Skin of body (tissue), 2 donors: ENCODE results near the gene FBXL20. TPM values are rescaled to one million over a fixed set of nuclear protein-coding genes. Genes with fewer than 3 reads are reported as not detected.
"Not testable (repeated sequence)": the region's sequence is repeated elsewhere in the genome, so short reads cannot be mapped to it uniquely, and the experiment has no call there.

Source experiments
- DNase-seq: peaks from one replicate; lab custom pipeline; 2025; lab: John Stamatoyannopoulos, UW
- total RNA-seq: library from RNA; depleted of rRNA; stranded (reverse); fragments of >200 nt; gene quantifications from one replicate; pipeline ENCODE4 v1.2.3, GENCODE V29; 2014

Gene FBXL20
- total RNA-seq, 1 donor from 2014 or later, result 14.2 TPM

DNA sequence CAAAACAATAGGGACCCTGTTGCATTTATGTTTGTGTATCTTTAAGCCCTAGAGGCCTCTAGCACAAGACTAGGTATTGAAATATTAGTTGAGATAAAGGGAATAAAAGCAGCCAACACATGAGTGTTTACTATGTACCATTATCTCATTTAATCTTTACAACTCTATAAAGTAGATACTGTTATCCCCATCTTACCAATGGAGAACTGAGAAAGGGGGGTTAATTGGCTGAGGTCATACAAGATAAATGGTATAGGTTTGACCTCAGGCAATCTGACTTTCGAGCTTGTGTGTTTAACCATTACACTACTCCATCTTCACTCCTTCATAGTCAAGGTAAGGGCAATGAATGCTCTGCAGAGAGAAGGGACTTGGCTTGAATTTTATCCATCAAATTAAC lies 149.4 kb downstream of the FBXL20 start:
- no peak for DNase-seq

- not testable (repeated sequence) for DNase-seq
Observed at GRCh38 chr17:39250076-39250475, 151.3 kb downstream of the FBXL20 start.

- no peak for DNase-seq
Observed at GRCh38 chr17:39246274-39246673, 155.2 kb downstream of the FBXL20 start.

- DNase-seq, result peak; percentile 54
Observed at GRCh38 chr17:39244600-39245570, 156.5 kb downstream of the FBXL20 start.

DNA sequence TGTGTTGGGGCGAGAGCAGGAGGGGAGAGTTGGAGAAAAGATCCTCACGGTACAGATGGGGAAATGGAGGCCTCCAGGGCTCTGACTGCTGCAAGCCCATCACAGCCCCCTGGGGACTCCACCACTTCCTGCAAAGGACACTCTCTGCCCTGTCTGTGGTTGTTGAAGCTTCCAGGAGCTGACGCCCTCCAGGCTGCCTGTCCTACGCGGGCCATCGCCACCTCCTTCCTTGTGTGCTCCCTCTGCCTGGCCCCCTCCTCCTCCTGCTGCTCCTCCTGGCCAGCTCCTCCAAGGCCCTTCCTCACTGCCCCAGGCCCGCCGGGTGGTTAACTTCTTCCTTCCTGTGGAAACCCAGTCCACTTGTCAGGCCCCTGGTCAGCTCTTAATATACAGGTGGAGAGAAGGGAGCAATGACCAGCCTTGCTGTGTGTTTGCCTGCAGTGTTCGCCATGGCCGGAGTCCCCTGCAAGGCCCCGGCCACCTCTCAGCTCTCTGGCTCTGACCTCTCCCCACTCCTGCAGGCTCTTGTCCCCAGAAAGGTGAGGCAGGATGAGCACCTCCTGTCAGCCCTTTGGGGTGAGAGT lies 157.3 kb downstream of the FBXL20 start:
- DNase-seq, result no peak

GRCh38 chr17:39243155-39243554 lies 158.3 kb downstream of the FBXL20 start:
- no peak for DNase-seq

- no peak for DNase-seq
Observed at GRCh38 chr17:39240631-39241030, 160.8 kb downstream of the FBXL20 start.

- no peak for DNase-seq
Observed at GRCh38 chr17:39239640-39240314, 161.6 kb downstream of the FBXL20 start.

DNA sequence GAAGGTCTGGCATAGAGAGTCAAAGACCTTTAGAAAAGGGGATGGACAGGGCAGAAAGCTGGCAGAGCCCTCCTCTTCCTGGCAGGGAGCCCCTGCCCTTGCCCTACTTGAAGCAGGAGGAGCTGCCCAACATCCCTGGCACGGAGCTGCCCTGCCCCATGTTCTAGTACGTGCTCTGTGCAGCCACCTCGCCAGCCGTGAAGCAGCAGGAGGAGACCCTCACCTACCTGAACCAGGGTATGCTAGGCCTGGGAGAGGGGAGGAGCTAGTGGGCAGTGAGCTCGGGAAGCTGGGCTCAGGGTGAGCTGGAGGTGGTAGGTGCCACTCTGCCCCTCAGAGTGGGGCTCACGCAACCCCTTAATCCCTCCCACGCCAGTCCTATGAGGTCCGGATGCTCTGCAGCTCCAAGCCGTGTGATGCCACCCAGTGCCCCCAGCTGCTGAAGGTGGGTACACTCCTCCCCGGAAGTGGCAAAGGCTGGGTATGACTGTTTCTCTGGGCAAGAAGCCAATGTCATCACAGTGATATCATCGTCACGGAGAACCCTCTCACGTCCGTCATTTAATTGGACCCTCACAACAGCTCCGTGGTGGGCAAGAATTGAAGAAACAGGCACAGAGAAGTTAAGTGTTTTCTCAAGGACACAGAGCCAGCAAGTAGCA lies 163.0 kb downstream of the FBXL20 start:
- no peak for DNase-seq

GRCh38 chr17:39237586-39237985 lies 163.8 kb downstream of the FBXL20 start:
- no peak for DNase-seq

DNA sequence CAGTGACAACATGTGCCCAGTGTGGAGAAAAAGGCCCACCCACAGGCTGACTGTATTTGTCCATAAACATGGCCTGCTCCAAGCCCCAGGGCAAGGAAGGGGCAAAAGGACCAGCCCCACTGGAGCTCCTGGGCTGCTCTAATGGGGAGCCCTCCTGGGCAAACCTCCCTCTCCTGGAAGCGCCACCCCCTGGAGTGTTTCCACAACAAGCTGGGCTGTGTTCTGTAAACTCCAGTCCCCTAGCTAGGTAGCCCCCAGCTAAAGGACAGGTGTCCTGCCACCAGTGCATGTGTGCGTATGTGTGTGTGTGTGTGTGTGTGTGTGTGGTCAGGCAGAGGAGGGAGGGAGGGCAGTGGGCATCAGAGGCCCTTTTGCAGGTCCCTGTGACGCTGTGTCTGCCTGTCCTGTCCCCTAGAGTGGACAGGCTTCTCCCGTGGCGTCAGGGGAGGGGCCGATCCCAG lies 164.4 kb downstream of the FBXL20 start:
- no peak for DNase-seq

DNA sequence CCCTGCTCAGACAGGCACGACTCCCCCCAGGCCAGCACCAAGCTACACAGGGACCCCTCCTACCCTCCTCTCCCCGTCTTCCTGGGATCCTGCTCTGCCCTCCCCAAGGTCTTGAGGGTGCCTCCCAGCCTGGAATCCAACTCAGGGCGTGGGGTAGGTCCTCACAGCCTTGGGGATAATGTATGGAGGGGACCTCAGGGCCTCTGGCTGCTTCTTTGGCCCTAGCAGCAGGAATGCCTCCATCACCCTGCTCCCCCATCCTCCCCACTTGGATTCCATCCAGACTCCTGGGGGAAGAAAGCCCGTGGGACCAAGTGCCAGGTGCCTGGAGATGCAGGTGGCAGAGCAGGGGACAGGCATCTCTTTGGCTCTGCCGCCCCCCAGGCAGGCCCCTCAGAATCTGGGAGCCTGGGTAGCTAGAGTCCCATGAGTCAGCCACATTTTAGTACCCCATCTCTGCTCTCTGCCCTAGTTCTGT lies 164.9 kb downstream of the FBXL20 start:
- DNase-seq, result no peak

DNA sequence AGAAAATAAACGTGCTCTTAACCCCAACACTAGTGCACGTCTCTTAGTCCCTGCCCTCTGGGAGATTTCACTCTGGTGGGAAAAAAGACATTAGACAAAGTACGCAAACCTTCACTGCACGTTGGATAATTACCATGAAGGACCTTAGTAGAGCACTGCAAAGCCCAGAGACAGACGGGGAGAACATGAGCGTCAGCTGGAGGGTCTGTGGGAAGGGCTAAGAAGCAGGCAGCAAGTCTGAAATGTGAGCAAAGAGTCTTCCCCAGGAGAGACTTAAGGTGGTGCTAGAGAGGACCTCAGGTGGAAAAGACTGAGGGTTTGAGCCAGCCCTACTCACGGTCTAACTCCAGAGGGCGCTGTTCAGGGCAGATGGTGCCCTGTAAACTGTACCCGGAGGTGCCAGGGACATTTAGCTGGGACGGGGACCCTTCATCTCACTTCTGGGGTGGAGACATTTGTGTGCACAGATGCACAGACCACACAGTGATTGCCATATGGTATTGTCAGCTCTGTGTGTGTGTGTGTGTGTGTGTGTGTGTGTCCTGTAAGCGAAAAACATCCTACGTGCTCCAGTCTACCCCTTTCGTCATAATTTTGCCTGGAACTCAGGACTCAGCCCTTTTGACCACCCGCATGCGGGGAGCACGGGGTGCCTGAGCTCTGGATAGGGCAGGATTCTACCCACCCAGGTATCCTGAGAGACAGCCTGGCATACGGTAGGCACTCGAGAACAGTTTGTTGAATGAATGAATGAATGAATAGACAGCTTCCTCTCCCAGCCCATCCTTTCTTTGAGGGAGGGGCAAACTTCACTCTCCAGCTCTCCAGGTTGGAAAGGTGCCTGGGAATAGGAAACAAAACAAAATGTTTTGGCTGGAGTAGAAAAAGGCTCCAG lies 165.6 kb downstream of the FBXL20 start:
- no peak for DNase-seq

- DNase-seq, result peak; percentile 6
Observed at GRCh38 chr17:39231591-39232551, 169.6 kb downstream of the FBXL20 start.

GRCh38 chr17:39231091-39231561 lies 170.3 kb downstream of the FBXL20 start:
- peak; percentile 3 for DNase-seq

- DNase-seq, result no peak
Observed at GRCh38 chr17:39230361-39230760, 171.1 kb downstream of the FBXL20 start.

- DNase-seq, result no peak
Observed at GRCh38 chr17:39229274-39229913, 172.0 kb downstream of the FBXL20 start.

GRCh38 chr17:39227364-39227919 lies 174.0 kb downstream of the FBXL20 start:
- DNase-seq, result no peak
